GM19043 (cell line): ENCODE results near the gene BTNL9.
"Not testable (repeated sequence)": the region's sequence is repeated elsewhere in the genome, so short reads cannot be mapped to it uniquely, and the experiment has no call there.

Experiments used
- ATAC-seq: cut with Tn5 transposase; IDR thresholded peaks from one replicate; pipeline ENCODE4 v1.9.1; 2021; ENCODE audit warnings: low read depth; ENCODE audit not compliant: unreplicated experiment

The BTNL9 gene

GRCh38 chr5:181042036-181042713 is 2.1 kb downstream of the BTNL9 start:
- no peak for ATAC-seq

- no peak for ATAC-seq
These were observed 2.7 kb downstream of the BTNL9 start for GRCh38 chr5:181042722-181043121.

- no peak for ATAC-seq
These were observed 3.4 kb downstream of the BTNL9 start for GRCh38 chr5:181043285-181044092.

GRCh38 chr5:181044093-181044599 is 4.1 kb downstream of the BTNL9 start:
- ATAC-seq: no peak

GRCh38 chr5:181044662-181045305 is 4.7 kb downstream of the BTNL9 start:
- no peak for ATAC-seq

GRCh38 chr5:181045316-181045715 is 5.2 kb downstream of the BTNL9 start:
- no peak for ATAC-seq

GRCh38 chr5:181045857-181046256 is 5.8 kb downstream of the BTNL9 start:
- ATAC-seq: not testable (repeated sequence)

GRCh38 chr5:181047288-181047687 is 7.2 kb downstream of the BTNL9 start:
- ATAC-seq: no peak

- no peak for ATAC-seq
These were observed 7.9 kb downstream of the BTNL9 start for GRCh38 chr5:181047921-181048320.

- ATAC-seq: no peak
These were observed 9.9 kb downstream of the BTNL9 start for GRCh38 chr5:181050016-181050415.

GRCh38 chr5:181051841-181052671 is 12.0 kb downstream of the BTNL9 start:
- no peak for ATAC-seq

GRCh38 chr5:181052672-181053487 is 12.8 kb downstream of the BTNL9 start:
- no peak for ATAC-seq

GRCh38 chr5:181053488-181054121 is 13.5 kb downstream of the BTNL9 start:
- ATAC-seq: no peak

- no peak for ATAC-seq
These were observed 14.1 kb downstream of the BTNL9 start for GRCh38 chr5:181054138-181054537.

- no peak for ATAC-seq
These were observed 14.9 kb downstream of the BTNL9 start for GRCh38 chr5:181054871-181055459.

GRCh38 chr5:181056431-181056830 is 16.4 kb downstream of the BTNL9 start:
- ATAC-seq: no peak

GRCh38 chr5:181058321-181058720 is 18.3 kb downstream of the BTNL9 start:
- ATAC-seq: no peak

- ATAC-seq: no peak
These were observed 18.8 kb downstream of the BTNL9 start for GRCh38 chr5:181058786-181059296.
